Mucosa of descending colon (tissue), 3 donors: ENCODE measurements around the gene MSANTD1. TPM values are rescaled to one million over a fixed set of nuclear protein-coding genes. Genes with fewer than 3 reads are reported as not detected.

Experiments
- ATAC-seq: fragments of 200-7000 bp; cut with Tn5 transposase; one replicate; pipeline ENCODE4 v1.9.1; 2020; ENCODE audit warnings: mild to moderate bottlenecking, moderate library complexity
- DNase-seq, 3 donors: peaks; one replicate each; pipeline ENCODE4 v3.0.0-alpha.2; 2020
- H3K36me3 ChIP-seq: fragments of 200-600 bp; one replicate; pipeline ENCODE4 v1.8.0; 2021; ENCODE audit warnings: low read depth, mild to moderate bottlenecking
- H3K4me1 ChIP-seq: fragments of 200-600 bp; one replicate; pipeline ENCODE4 v1.8.0; 2021; ENCODE audit warnings: low read depth, mild to moderate bottlenecking
- H3K4me3 ChIP-seq: fragments of 200-600 bp; one replicate; pipeline ENCODE4 v1.8.0; 2021; ENCODE audit warnings: mild to moderate bottlenecking
- H3K9me3 ChIP-seq: fragments of 200-600 bp; one replicate; pipeline ENCODE4 v1.8.0; 2021; ENCODE audit warnings: mild to moderate bottlenecking
- intact Hi-C, 2 donors: fragments of 100-400 bp; cut with DNase I in 1 of 2; cut with micrococcal nuclease in 1 of 2; formaldehyde crosslinking; loops; one replicate each; pipeline versions ENCODE4 v1.11.0 to v1.11.1; 2022; cut with DNase I, micrococcal nuclease
- total RNA-seq, 3 donors: library from RNA; stranded (reverse); fragmentation: NEBNext Ultra II Directional in 2 of 3; extraction: Animal tissue kit (Norgen Biotek cat#: 25700) in 2 of 3; gene quantifications; one replicate each; pipeline versions ENCODE4 v1.2.1 to v1.2.4, GENCODE V29; 2021 to 2023
- TF ChIP-seq, protein P1 (sequence below): fragments of 200-600 bp; IDR thresholded peaks from one replicate; pipeline ENCODE4 v1.8.0; 2022; ENCODE audit warnings: antibody characterized with exemption, mild to moderate bottlenecking
- donor health status: DM: no; HTN: no; CAD: no; lungs with moderate emphysema.
- donor health status: DM: no; HTN: no; CAD: no.
- donor health status: DM: no; HTN: yes; CAD: no.

MSANTD1 gene
- total RNA-seq, 3 donors from 2014 or later = 0.58 to 1.3 (median 0.69) TPM

DNA sequence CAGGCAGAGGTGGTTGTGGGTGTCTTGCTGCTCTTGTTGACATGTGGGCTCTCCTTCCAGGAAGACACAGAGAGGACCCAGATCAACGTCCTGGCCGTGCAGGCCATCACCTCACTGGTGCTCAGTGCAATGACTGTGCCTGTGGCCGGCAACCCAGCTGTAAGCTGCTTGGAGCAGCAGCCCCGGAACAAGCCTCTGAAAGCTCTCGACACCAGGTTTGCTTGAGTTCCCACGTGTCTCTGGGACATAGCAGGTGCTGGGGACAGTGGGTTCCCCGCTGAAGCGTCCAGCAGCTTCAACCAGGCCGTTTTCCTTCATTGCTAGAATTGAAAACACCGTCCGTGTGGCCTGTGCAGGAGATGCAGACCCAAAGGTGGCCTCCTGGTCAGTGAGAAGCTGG is 25.6 kb upstream of the MSANTD1 start:
- intact Hi-C loops = no loop called here
- Histone ChIP-seq H3K36me3 (peaks cover 7% of the 10 kb centered on the region), H3K9me3 (no peaks in the 10 kb centered on the region), H3K4me3 (no peak overlapping the region), H3K4me1 (no peaks in the 10 kb centered on the region)
- TF ChIP-seq, protein P1, sequence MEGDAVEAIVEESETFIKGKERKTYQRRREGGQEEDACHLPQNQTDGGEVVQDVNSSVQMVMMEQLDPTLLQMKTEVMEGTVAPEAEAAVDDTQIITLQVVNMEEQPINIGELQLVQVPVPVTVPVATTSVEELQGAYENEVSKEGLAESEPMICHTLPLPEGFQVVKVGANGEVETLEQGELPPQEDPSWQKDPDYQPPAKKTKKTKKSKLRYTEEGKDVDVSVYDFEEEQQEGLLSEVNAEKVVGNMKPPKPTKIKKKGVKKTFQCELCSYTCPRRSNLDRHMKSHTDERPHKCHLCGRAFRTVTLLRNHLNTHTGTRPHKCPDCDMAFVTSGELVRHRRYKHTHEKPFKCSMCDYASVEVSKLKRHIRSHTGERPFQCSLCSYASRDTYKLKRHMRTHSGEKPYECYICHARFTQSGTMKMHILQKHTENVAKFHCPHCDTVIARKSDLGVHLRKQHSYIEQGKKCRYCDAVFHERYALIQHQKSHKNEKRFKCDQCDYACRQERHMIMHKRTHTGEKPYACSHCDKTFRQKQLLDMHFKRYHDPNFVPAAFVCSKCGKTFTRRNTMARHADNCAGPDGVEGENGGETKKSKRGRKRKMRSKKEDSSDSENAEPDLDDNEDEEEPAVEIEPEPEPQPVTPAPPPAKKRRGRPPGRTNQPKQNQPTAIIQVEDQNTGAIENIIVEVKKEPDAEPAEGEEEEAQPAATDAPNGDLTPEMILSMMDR = no peak
- DNase-seq = no peak
- no peak for ATAC-seq

DNA sequence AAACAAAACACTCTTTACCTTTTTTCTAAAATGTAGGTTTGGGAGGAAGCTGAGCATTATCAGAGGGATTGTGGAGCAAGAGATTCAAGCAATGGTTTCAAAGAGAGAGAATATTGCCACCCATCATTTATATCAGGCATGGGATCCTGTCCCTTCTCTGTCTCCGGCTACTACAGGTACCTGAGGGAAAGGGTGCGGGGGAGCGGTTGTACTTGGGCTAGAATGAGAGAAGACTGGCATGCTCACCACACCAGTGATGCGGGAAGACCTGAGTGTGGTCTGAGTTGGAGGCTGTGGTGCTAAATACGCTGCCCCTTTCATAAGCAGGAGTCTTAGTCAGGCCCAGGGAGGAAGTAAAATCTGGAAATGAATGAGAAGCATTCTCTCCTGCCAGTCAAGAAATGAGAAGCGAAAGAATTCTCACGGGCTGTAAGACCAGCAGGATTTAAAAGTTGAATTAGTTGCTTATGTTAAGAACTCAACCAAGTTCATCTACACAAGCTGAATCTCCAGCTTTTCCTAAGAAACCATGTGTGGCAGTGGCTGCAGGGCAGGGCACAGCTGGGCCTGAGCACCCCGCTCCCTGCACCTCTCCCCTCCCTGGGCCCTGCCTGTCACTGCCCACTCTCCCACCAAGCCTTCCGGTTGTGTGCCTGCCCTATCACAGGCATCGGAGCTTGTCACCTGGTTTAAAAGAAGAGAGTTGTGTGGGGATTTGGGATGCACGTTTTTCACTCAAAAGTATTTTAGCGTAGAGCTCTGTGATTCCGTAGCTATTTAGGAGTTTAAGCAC is 24.8 kb upstream of the MSANTD1 start:
- Histone ChIP-seq H3K4me3 (no peak overlapping the region), H3K9me3 (no peaks in the 10 kb centered on the region), H3K36me3 (peaks cover 7% of the 10 kb centered on the region), H3K4me1 (no peaks in the 10 kb centered on the region)
- TF ChIP-seq, protein P1 = no peak
- no peak for ATAC-seq
- DNase-seq = no peak
- intact Hi-C loops = no loop called here

DNA sequence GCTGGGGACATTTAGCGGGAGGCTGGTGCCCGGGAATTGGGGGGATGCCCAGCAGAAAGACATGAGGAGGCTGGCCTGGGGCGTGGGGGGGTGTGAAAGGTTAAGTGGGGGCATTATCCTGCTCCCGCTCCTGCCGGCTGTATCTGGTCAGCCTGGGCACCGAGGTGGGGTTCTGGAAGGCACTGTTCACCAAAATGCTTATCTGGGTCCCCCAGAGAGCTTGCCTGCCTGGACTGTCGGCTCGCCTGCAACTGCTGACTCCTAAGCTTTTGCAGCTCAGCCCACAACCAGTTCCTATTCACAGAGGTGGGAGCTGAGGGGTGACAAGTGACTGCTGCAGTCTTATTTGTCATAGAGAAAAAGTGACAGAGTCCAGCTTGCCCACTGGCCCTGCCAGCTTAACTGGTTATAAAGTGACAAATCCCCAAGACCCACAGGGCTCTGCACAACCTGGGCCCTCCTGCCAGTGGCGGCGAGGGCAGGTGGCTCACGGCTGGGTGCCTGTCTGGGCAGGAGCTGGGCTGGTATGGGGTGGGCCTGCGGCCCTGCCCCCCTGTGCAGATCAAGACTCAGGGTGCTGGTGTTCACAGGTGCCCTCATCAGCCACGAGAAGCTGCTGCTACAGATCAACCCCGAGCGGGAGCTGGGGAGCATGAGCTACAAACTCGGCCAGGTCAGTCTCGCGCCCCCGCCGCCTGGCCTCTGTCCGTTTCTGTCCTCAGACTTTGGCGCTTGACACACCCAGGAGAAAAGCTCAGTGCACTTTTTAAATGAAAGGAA is 23.7 kb upstream of the MSANTD1 start:
- ATAC-seq (no peak), DNase-seq (peak in 1 of 3 donors; percentile 40)
- H3K4me3 ChIP-seq = no peak overlapping the region
- no peaks in the 10 kb centered on the region for H3K9me3 ChIP-seq
- TF ChIP-seq, protein P1 = no peak
- intact Hi-C loops = no loop called here
- no peaks in the 10 kb centered on the region for H3K4me1 ChIP-seq
- H3K36me3 ChIP-seq = peaks cover 12% of the 10 kb centered on the region

DNA sequence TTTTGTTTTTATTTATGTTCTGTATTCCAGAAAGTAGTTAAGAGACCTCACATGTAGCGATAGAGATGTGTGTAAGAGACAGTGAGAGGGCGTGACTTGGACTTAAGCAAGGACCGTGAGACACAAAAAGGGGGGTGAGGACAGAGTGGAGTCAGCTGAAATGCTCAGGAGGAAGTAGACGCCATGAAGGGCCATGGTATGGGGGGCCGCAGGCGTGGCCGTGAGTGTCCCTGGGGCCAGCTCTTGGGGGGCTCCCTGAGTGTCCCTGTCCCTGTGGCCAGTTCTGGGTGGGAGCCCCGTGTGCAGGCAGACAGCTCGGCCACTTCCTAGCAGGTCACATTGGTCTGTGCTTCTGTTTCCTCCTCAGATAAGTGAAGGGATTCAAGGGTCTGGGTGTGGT is 23.0 kb upstream of the MSANTD1 start:
- H3K9me3 ChIP-seq = no peaks in the 10 kb centered on the region
- peak; percentile 33 for ATAC-seq
- peak in 2 of 3 donors; percentile 18 to 42 for DNase-seq
- TF ChIP-seq, protein P1 = no peak
- no peak overlapping the region for H3K4me3 ChIP-seq
- peaks cover 12% of the 10 kb centered on the region for H3K36me3 ChIP-seq
- intact Hi-C loops = no loop called here
- H3K4me1 ChIP-seq = no peaks in the 10 kb centered on the region

DNA sequence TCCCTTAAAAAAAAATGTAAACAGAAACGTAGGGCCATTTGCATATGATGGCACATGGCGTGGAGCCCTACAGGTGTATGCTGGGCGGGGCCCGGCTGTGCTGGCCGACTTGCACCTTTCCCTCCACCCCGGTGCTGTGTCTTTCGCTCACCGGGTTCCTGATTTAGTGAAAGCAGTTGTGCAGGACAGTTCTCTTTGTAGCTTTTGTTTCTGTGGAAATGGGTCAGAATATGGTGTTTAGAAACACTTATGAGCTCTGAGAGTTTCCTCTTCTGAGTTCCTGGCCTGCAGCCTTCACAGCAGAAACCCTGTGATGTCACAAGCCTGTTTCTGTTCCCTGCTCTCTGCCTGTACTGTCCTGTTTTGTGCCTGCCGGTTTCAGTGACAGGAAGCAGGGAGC is 22.5 kb upstream of the MSANTD1 start:
- intact Hi-C loops = no loop called here
- ATAC-seq (peak; percentile 82), DNase-seq (peak; percentile 49 to 51 (median 51))
- TF ChIP-seq, protein P1 = no peak
- Histone ChIP-seq H3K36me3 (peaks cover 12% of the 10 kb centered on the region), H3K4me1 (no peaks in the 10 kb centered on the region), H3K9me3 (no peaks in the 10 kb centered on the region), H3K4me3 (no peak overlapping the region)
